ENCODE data around the gene ACTL9. TPM values are rescaled to one million over a fixed set of nuclear protein-coding genes. Genes with fewer than 3 reads are reported as not detected.

Gene ACTL9
- total RNA-seq, 6 donors from 2014 or later, result not detected

GRCh38 chr19:8654591-8655339 is 43.8 kb downstream of the ACTL9 start:
- 5% methylated on average over 15 of the region's 15 CpGs for WGBS, 2 donors
- TF ChIP-seq POLR2A (IDR thresholded peaks at IDR 0.05) (no peak), POLR2AphosphoS5 (IDR thresholded peaks at IDR 0.05) (no peak), EP300 (IDR thresholded peaks at IDR 0.05) (no peak)
- TF ChIP-seq, protein P1, sequence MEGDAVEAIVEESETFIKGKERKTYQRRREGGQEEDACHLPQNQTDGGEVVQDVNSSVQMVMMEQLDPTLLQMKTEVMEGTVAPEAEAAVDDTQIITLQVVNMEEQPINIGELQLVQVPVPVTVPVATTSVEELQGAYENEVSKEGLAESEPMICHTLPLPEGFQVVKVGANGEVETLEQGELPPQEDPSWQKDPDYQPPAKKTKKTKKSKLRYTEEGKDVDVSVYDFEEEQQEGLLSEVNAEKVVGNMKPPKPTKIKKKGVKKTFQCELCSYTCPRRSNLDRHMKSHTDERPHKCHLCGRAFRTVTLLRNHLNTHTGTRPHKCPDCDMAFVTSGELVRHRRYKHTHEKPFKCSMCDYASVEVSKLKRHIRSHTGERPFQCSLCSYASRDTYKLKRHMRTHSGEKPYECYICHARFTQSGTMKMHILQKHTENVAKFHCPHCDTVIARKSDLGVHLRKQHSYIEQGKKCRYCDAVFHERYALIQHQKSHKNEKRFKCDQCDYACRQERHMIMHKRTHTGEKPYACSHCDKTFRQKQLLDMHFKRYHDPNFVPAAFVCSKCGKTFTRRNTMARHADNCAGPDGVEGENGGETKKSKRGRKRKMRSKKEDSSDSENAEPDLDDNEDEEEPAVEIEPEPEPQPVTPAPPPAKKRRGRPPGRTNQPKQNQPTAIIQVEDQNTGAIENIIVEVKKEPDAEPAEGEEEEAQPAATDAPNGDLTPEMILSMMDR (IDR thresholded peaks at IDR 0.05), result peak; percentile 77 to 97 (median 84)
- Histone ChIP-seq H3K27me3 (no peaks in the 10 kb centered on the region), H3K4me3 (peak overlapping the region in 1 of 4 donors; percentile 35), H3K36me3 (no peaks in the 10 kb centered on the region), H3K27ac (no peak overlapping the region), H3K9me3 (no peaks in the 10 kb centered on the region), H3K4me1 (peaks cover 4 to 15% (median 6%) of the 10 kb centered on the region in 4 donors)
- DNase-seq (peak; percentile 64 to 87), ATAC-seq (ENCODE audit: low FRiP score in 2 of 2) (peak; percentile 84 to 90)

DNA sequence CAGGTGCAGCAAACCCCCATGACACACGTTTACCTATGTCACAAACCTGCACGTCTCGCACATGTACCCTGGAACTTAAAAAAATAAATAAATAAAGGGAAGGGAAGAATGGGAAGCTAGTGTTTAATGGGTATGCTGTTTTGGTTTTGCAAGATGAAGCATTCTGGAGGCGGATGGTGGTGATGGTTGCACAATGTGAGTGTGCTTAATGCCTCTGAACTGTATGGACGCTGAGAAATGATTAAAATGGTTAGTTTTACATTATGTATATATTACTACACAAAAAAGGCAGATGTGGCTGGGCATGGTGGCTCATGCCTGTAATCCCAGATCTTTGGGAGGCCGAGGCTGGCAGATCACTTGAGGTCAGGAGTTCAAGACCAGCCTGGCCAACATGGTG is 50.4 kb downstream of the ACTL9 start:
- no peak overlapping the region for H3K27ac ChIP-seq
- no peaks in the 10 kb centered on the region for H3K9me3 ChIP-seq
- DNase-seq (no peak), ATAC-seq (ENCODE audit: low FRiP score in 2 of 2) (peak in 1 of 2 donors; percentile 35)
- TF ChIP-seq, protein P1 (IDR thresholded peaks at IDR 0.05), result no peak
- TF ChIP-seq POLR2AphosphoS5 (IDR thresholded peaks at IDR 0.05) (no peak), POLR2A (IDR thresholded peaks at IDR 0.05) (no peak), EP300 (IDR thresholded peaks at IDR 0.05) (no peak)
- H3K4me1 ChIP-seq, result peaks cover 0 to 5% (median 0%) of the 10 kb centered on the region in 4 donors
- 56 to 57% methylated on average over 6 of the region's 6 CpGs for WGBS, 2 donors
- H3K27me3 ChIP-seq, result no peaks in the 10 kb centered on the region
- H3K36me3 ChIP-seq, result no peaks in the 10 kb centered on the region
- H3K4me3 ChIP-seq, result no peak overlapping the region

Other genes starting within 250 kb of the ACTL9 start
- gene PRAM1, start 196.2 kb downstream of the ACTL9 start, total RNA-seq, result 10 to 100 TPM in 4 of 6 donors, 1 to 10 TPM in 2; 8.7 to 66.0 (median 36.4) TPM
- gene ZNF414, start 184.6 kb downstream of the ACTL9 start, total RNA-seq, result 10 to 100 TPM; 10.5 to 39.8 (median 25.4) TPM
- gene MYO1F, start 121.4 kb downstream of the ACTL9 start, total RNA-seq, result 100 to 1,000 TPM in 4 of 6 donors, 10 to 100 TPM in 2; 47.3 to 246 (median 127) TPM
- 100 to 1,000 TPM in 1 of 6 donors, 10 to 100 TPM in 5; 11.9 to 103 (median 19.8) TPM for gene ADAMTS10, start 88.1 kb downstream of the ACTL9 start, total RNA-seq
- not detected for gene NFILZ, start 68.2 kb downstream of the ACTL9 start, total RNA-seq
- gene OR2Z1, start 22.8 kb upstream of the ACTL9 start, total RNA-seq, result not detected
- 10 to 100 TPM; 18.2 to 36.8 (median 25.7) TPM for gene ZNF558, start 133.5 kb upstream of the ACTL9 start, total RNA-seq
- not detected for gene MBD3L1, start 133.6 kb upstream of the ACTL9 start, total RNA-seq

Data from upper lobe of left lung (tissue), 6 donors.